ENCODE results near the gene ZFHX2. TPM values are rescaled to one million over a fixed set of nuclear protein-coding genes. Genes with fewer than 3 reads are reported as not detected.

Gene ZFHX2
- total and polyA plus RNA-seq, 2 of the 4 experiments (the other 2 are of a cell fraction): 0.18 to 0.53 TPM

- Histone ChIP-seq H2AK5ac (ENCODE audit: low read depth, low read length) (no peak overlapping the region), H4K8ac (ENCODE audit: low read depth in 2 of 2, low read length in 2 of 2) (no peak overlapping the region), H3K4me3 (ENCODE audit: insufficient read depth, low read depth, low read length) (no peak overlapping the region), H4K20me1 (ENCODE audit: insufficient read depth, low read length) (no peaks in the 10 kb centered on the region), H4K5ac (ENCODE audit: low read depth, low read length) (no peak overlapping the region), H3K9me3 (ENCODE audit: control insufficient read depth, insufficient read depth, low read length) (no peaks in the 10 kb centered on the region), H3K14ac (replicated peaks; ENCODE audit: low read depth, low read length) (no peak overlapping the region), H3K27me3 (ENCODE audit: control insufficient read depth, insufficient read depth, low read length) (no peaks in the 10 kb centered on the region), H2BK15ac (ENCODE audit: low read depth, low read length) (no peak overlapping the region), H2AK9ac (replicated peaks; ENCODE audit: low read depth, low read length, poor library complexity) (peak overlapping the region; percentile 62), H3K27ac (ENCODE audit: insufficient read depth, low read length) (no peak overlapping the region), H3K79me1 (ENCODE audit: low read depth in 1 of 2, low read length in 2 of 2) (no peaks in the 10 kb centered on the region), H4K91ac (ENCODE audit: insufficient read depth, low read depth, low read length) (no peak overlapping the region), H3K18ac (ENCODE audit: low read depth, low read length) (no peak overlapping the region), H2BK120ac (ENCODE audit: low read depth, low read length) (no peak overlapping the region), H2AFZ (replicated peaks; ENCODE audit: low read length, poor library complexity) (peak overlapping the region; percentile 8), H3K56ac (ENCODE audit: extremely low read depth, insufficient read depth, low read length) (no peak overlapping the region), H3K23ac (ENCODE audit: low read depth, low read length) (no peak overlapping the region), H3K4me1 (ENCODE audit: control insufficient read depth, insufficient read depth, low read length) (peaks cover 7% of the 10 kb centered on the region), H3K9ac (ENCODE audit: low read depth, low read length) (no peak overlapping the region), H2BK5ac (ENCODE audit: low read depth, low read length, poor library complexity, severe bottlenecking) (no peak overlapping the region), H3K9me1 (ENCODE audit: insufficient read depth, low read length) (peaks cover 4% of the 10 kb centered on the region), H3K4me2 (ENCODE audit: low read depth, low read length) (no peak overlapping the region), H3K36me3 (ENCODE audit: control insufficient read depth, insufficient read depth, low read length) (no peaks in the 10 kb centered on the region), H2BK20ac (ENCODE audit: low read depth, low read length) (no peak overlapping the region), H3K4ac (ENCODE audit: low read depth, low read length) (no peak overlapping the region)
- intact Hi-C loops (cut with micrococcal nuclease) (no loop called here), in situ Hi-C loops (cut with MboI; ENCODE audit: low sequenced_read_pairs) (no loop called here), dilution Hi-C loops (cut with HindIII; ENCODE audit: low sequenced_read_pairs, unreplicated experiment) (no loop called here)
- 43% methylated on average over 14 of the region's 25 CpGs; no CpG with 5 or more reads in 1 of the 2 experiments for WGBS, 2 experiments (ENCODE audit: extremely low coverage in 2 of 2, insufficient read length in 1 of 2)
- BruUV-seq (replicated peaks): no TSS peak
- ChIA-PET POLR2A (ENCODE audit: unreplicated experiment) (no interaction called here), CTCF (no interaction called here)
- ATAC-seq (ENCODE audit: low read depth) (no peak), DNase-seq (no peak)
- TF ChIP-seq, protein P1, sequence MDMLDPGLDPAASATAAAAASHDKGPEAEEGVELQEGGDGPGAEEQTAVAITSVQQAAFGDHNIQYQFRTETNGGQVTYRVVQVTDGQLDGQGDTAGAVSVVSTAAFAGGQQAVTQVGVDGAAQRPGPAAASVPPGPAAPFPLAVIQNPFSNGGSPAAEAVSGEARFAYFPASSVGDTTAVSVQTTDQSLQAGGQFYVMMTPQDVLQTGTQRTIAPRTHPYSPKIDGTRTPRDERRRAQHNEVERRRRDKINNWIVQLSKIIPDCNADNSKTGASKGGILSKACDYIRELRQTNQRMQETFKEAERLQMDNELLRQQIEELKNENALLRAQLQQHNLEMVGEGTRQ (IDR thresholded peaks at IDR 0.05; ENCODE audit: low read depth, low read length): no peak
- TF ChIP-seq RAD21 (IDR thresholded peaks at IDR 0.05; ENCODE audit: low read length) (no peak), CTCF (conservative IDR thresholded peaks at IDR 0.05; ENCODE audit: low read depth, low read length) (no peak), NFE2L2 (IDR thresholded peaks at IDR 0.05; ENCODE audit: low read depth, low read length) (no peak), MXI1 (IDR thresholded peaks at IDR 0.05; ENCODE audit: borderline replicate concordance, low read depth, low read length) (no peak), CEBPB (IDR thresholded peaks at IDR 0.05; ENCODE audit: low read depth, low read length) (no peak), CHD1 (IDR thresholded peaks at IDR 0.05; ENCODE audit: low read depth, low read length) (no peak), MAFK (IDR thresholded peaks at IDR 0.05; ENCODE audit: low read depth, low read length) (no peak), POLR2A (IDR thresholded peaks at IDR 0.05; ENCODE audit: low read depth, low read length) (no peak), BHLHE40 (IDR thresholded peaks at IDR 0.05; ENCODE audit: low read depth, low read length) (no peak), RCOR1 (IDR thresholded peaks at IDR 0.05; ENCODE audit: insufficient replicate concordance, low read length) (no peak), MAZ (IDR thresholded peaks at IDR 0.05; ENCODE audit: borderline replicate concordance, low read depth, low read length) (no peak), FOS (IDR thresholded peaks at IDR 0.05; ENCODE audit: low read depth, low read length) (no peak), ELK1 (IDR thresholded peaks at IDR 0.05; ENCODE audit: borderline replicate concordance, low read depth, low read length) (no peak), SMC3 (IDR thresholded peaks at IDR 0.05; ENCODE audit: low read depth, low read length) (no peak)
These were observed 6.8 kb downstream of the ZFHX2 start for GRCh38 chr14:23544511-23545447.
